ENCODE results near the gene GALNT14.

Gene GALNT14

GRCh38 chr2:30947686-30948085, 190.6 kb downstream of the GALNT14 start:
- DNase-seq (ENCODE audit: insufficient read length, low spot score) (no peak), FAIRE-seq (no peak)
- TF ChIP-seq TAF1 (IDR thresholded peaks at IDR 0.05; ENCODE audit: low read depth, low read length) (no peak), SPI1 (IDR thresholded peaks at IDR 0.05; ENCODE audit: low read depth, low read length) (no peak), POLR2AphosphoS5 (IDR thresholded peaks at IDR 0.05; ENCODE audit: low read depth, low read length) (no peak), POU2F2 (IDR thresholded peaks at IDR 0.05; ENCODE audit: low read depth, low read length) (no peak), POLR2A (IDR thresholded peaks at IDR 0.05; ENCODE audit: low read depth, low read length) (no peak), PAX5 (IDR thresholded peaks at IDR 0.05; ENCODE audit: insufficient read depth, low read length, severe bottlenecking) (no peak)

- no peak for FAIRE-seq
- TF ChIP-seq POLR2AphosphoS5 (IDR thresholded peaks at IDR 0.05; ENCODE audit: low read depth, low read length) = no peak
- DNase-seq (ENCODE audit: insufficient read length, low spot score) = no peak
Observed at GRCh38 chr2:30942419-30942818, 195.8 kb downstream of the GALNT14 start.

- TF ChIP-seq TAF1 (IDR thresholded peaks at IDR 0.05; ENCODE audit: low read depth, low read length) = no peak
- no peak for TF ChIP-seq SPI1 (IDR thresholded peaks at IDR 0.05; ENCODE audit: low read depth, low read length)
- no peak for TF ChIP-seq POU2F2 (IDR thresholded peaks at IDR 0.05; ENCODE audit: low read depth, low read length)
- no peak for TF ChIP-seq PAX5 (IDR thresholded peaks at IDR 0.05; ENCODE audit: insufficient read depth, low read length, severe bottlenecking)
- TF ChIP-seq POLR2A (IDR thresholded peaks at IDR 0.05; ENCODE audit: low read depth, low read length) = no peak
- no peak for TF ChIP-seq POLR2AphosphoS5 (IDR thresholded peaks at IDR 0.05; ENCODE audit: low read depth, low read length)
- FAIRE-seq (no peak), DNase-seq (ENCODE audit: insufficient read length, low spot score) (no peak)
Observed at GRCh38 chr2:30940839-30941238, 197.4 kb downstream of the GALNT14 start.

GRCh38 chr2:30939364-30939763, 198.9 kb downstream of the GALNT14 start:
- no peak for FAIRE-seq
- TF ChIP-seq SPI1 (IDR thresholded peaks at IDR 0.05; ENCODE audit: low read depth, low read length) (no peak), POLR2A (IDR thresholded peaks at IDR 0.05; ENCODE audit: low read depth, low read length) (no peak)

GRCh38 chr2:30938196-30938595, 200.0 kb downstream of the GALNT14 start:
- TF ChIP-seq TAF1 (IDR thresholded peaks at IDR 0.05; ENCODE audit: low read depth, low read length) (no peak), SPI1 (IDR thresholded peaks at IDR 0.05; ENCODE audit: low read depth, low read length) (no peak), PAX5 (IDR thresholded peaks at IDR 0.05; ENCODE audit: insufficient read depth, low read length, severe bottlenecking) (no peak), POLR2A (IDR thresholded peaks at IDR 0.05; ENCODE audit: low read depth, low read length) (no peak), POU2F2 (IDR thresholded peaks at IDR 0.05; ENCODE audit: low read depth, low read length) (no peak), POLR2AphosphoS5 (IDR thresholded peaks at IDR 0.05; ENCODE audit: low read depth, low read length) (no peak)
- FAIRE-seq (no peak), DNase-seq (ENCODE audit: insufficient read length, low spot score) (no peak)

More at GRCh38 chr2:30939364-30939763, 198.9 kb downstream of the GALNT14 start:
- no peak for DNase-seq (ENCODE audit: insufficient read length, low spot score)

- FAIRE-seq (no peak), DNase-seq (ENCODE audit: insufficient read length, low spot score) (no peak)
- no peak for TF ChIP-seq POU2F2 (IDR thresholded peaks at IDR 0.05; ENCODE audit: low read depth, low read length)
- no peak for TF ChIP-seq SPI1 (IDR thresholded peaks at IDR 0.05; ENCODE audit: low read depth, low read length)
- TF ChIP-seq POLR2A (IDR thresholded peaks at IDR 0.05; ENCODE audit: low read depth, low read length) = no peak
- TF ChIP-seq POLR2AphosphoS5 (IDR thresholded peaks at IDR 0.05; ENCODE audit: low read depth, low read length) = no peak
- TF ChIP-seq TAF1 (IDR thresholded peaks at IDR 0.05; ENCODE audit: low read depth, low read length) = no peak
- no peak for TF ChIP-seq PAX5 (IDR thresholded peaks at IDR 0.05; ENCODE audit: insufficient read depth, low read length, severe bottlenecking)
Observed at GRCh38 chr2:30936977-30937376, 201.3 kb downstream of the GALNT14 start.

- DNase-seq (ENCODE audit: insufficient read length, low spot score) (no peak), FAIRE-seq (no peak)
- TF ChIP-seq PAX5 (IDR thresholded peaks at IDR 0.05; ENCODE audit: insufficient read depth, low read length, severe bottlenecking) (no peak), POLR2A (IDR thresholded peaks at IDR 0.05; ENCODE audit: low read depth, low read length) (no peak), POU2F2 (IDR thresholded peaks at IDR 0.05; ENCODE audit: low read depth, low read length) (no peak), SPI1 (IDR thresholded peaks at IDR 0.05; ENCODE audit: low read depth, low read length) (no peak), POLR2AphosphoS5 (IDR thresholded peaks at IDR 0.05; ENCODE audit: low read depth, low read length) (no peak), TAF1 (IDR thresholded peaks at IDR 0.05; ENCODE audit: low read depth, low read length) (no peak)
Observed at GRCh38 chr2:30935795-30936194, 202.4 kb downstream of the GALNT14 start.

GRCh38 chr2:30934066-30934465, 204.2 kb downstream of the GALNT14 start:
- DNase-seq (ENCODE audit: insufficient read length, low spot score) (no peak), FAIRE-seq (no peak)
- no peak for TF ChIP-seq TAF1 (IDR thresholded peaks at IDR 0.05; ENCODE audit: low read depth, low read length)
- TF ChIP-seq POLR2A (IDR thresholded peaks at IDR 0.05; ENCODE audit: low read depth, low read length) = no peak
- TF ChIP-seq POLR2AphosphoS5 (IDR thresholded peaks at IDR 0.05; ENCODE audit: low read depth, low read length) = no peak
- TF ChIP-seq PAX5 (IDR thresholded peaks at IDR 0.05; ENCODE audit: insufficient read depth, low read length, severe bottlenecking) = no peak
- no peak for TF ChIP-seq POU2F2 (IDR thresholded peaks at IDR 0.05; ENCODE audit: low read depth, low read length)
- no peak for TF ChIP-seq SPI1 (IDR thresholded peaks at IDR 0.05; ENCODE audit: low read depth, low read length)

GRCh38 chr2:30933496-30933895, 204.7 kb downstream of the GALNT14 start:
- FAIRE-seq = no peak
- TF ChIP-seq POLR2AphosphoS5 (IDR thresholded peaks at IDR 0.05; ENCODE audit: low read depth, low read length) = no peak
- TF ChIP-seq POU2F2 (IDR thresholded peaks at IDR 0.05; ENCODE audit: low read depth, low read length) = no peak
- TF ChIP-seq SPI1 (IDR thresholded peaks at IDR 0.05; ENCODE audit: low read depth, low read length) = no peak
- TF ChIP-seq PAX5 (IDR thresholded peaks at IDR 0.05; ENCODE audit: insufficient read depth, low read length, severe bottlenecking) = no peak
- TF ChIP-seq TAF1 (IDR thresholded peaks at IDR 0.05; ENCODE audit: low read depth, low read length) = no peak
- no peak for TF ChIP-seq POLR2A (IDR thresholded peaks at IDR 0.05; ENCODE audit: low read depth, low read length)
- DNase-seq (ENCODE audit: insufficient read length, low spot score) = no peak

GRCh38 chr2:30932870-30933269, 205.4 kb downstream of the GALNT14 start:
- TF ChIP-seq SPI1 (IDR thresholded peaks at IDR 0.05; ENCODE audit: low read depth, low read length) = no peak
- no peak for TF ChIP-seq PAX5 (IDR thresholded peaks at IDR 0.05; ENCODE audit: insufficient read depth, low read length, severe bottlenecking)
- TF ChIP-seq TAF1 (IDR thresholded peaks at IDR 0.05; ENCODE audit: low read depth, low read length) = no peak
- no peak for TF ChIP-seq POU2F2 (IDR thresholded peaks at IDR 0.05; ENCODE audit: low read depth, low read length)
- no peak for TF ChIP-seq POLR2A (IDR thresholded peaks at IDR 0.05; ENCODE audit: low read depth, low read length)
- no peak for TF ChIP-seq POLR2AphosphoS5 (IDR thresholded peaks at IDR 0.05; ENCODE audit: low read depth, low read length)
- FAIRE-seq = no peak
- DNase-seq (ENCODE audit: insufficient read length, low spot score) = no peak

All from GM12891 (cell line).